K562 (cell line): Measurements from ENCODE around the gene OR2Y1. TPM values are rescaled to one million over a fixed set of nuclear protein-coding genes. Genes with fewer than 3 reads are reported as not detected.
A peak's percentile ranks its signal among the peaks of the same experiment; 100 is the strongest.

Experiments used
- ELF4 ChIP-seq: fragments of 450-650 bp; formaldehyde crosslinking; IDR thresholded peaks from 2 replicates; pipeline ENCODE4 v1.4.0; 2022; ENCODE audit warnings: missing genetic modification characterization
- FOXP1 ChIP-seq: sonication (generic); formaldehyde crosslinking; IDR thresholded peaks from 2 replicates; pipeline ENCODE4 v1.8.0; 2022; ENCODE audit warnings: mild to moderate bottlenecking, missing genetic modification reagents
- NBN ChIP-seq: fragments of 450-650 bp; IDR thresholded peaks from 2 replicates; pipeline ENCODE4 v1.6.1; 2016; ENCODE audit warnings: low read depth, mild to moderate bottlenecking
- RBM34 ChIP-seq: fragments of 200-400 bp; formaldehyde crosslinking; IDR thresholded peaks from 2 replicates; pipeline ENCODE4 v1.6.1; 2018; ENCODE audit warnings: low read length, borderline replicate concordance; ENCODE audit not compliant: insufficient read depth
- SMC3 ChIP-seq: conservative IDR thresholded peaks from 2 replicates; pipeline ENCODE4 v1.6.1; 2011; ENCODE audit warnings: low read depth, low read length, improper control_type of control experiment; ENCODE audit not compliant: insufficient read depth
- SREBF2 ChIP-seq: sonication (generic); formaldehyde crosslinking; IDR thresholded peaks from 2 replicates; pipeline ENCODE4 v1.4.0; 2020; ENCODE audit warnings: mild to moderate bottlenecking, missing genetic modification reagents
- ZFPM2 ChIP-seq: fragments of 250-450 bp; sonication (Bioruptor Pico); IDR thresholded peaks from 2 replicates; pipeline ENCODE4 v1.5.1; 2022; ENCODE audit warnings: mild to moderate bottlenecking
- polyA plus RNA-seq, 8 experiments: library from polyadenylated mRNA; depleted of rRNA in 4 of 8; stranded (reverse) in 5 of 8; unstranded in 3 of 8; fragments of >200 nt; fragmentation: Nextera tagmentation in 2 of 8; fragmentation: Illumina TruSeq in 1 of 8; extraction: Ambion mirVana in 2 of 8; extraction: Trizol in 1 of 8; gene quantifications; 2 replicates each; pipeline versions ENCODE4 v1.2.1 to v1.2.3, GENCODE V29; 2011 to 2014; ENCODE audit warnings: inconsistent platforms in 1 of 8, missing spikeins in 1 of 8
- total RNA-seq, 7 experiments: library from RNA; depleted of rRNA in 6 of 7; stranded (reverse); fragments of >200 nt in 6 of 7; fragmentation: Illumina TruSeq in 2 of 7; extraction: Trizol in 2 of 7; gene quantifications; 2 replicates each; pipeline versions ENCODE4 v1.2.1 to v1.2.3, GENCODE V29; 2011 to 2021; ENCODE audit warnings: low replicate concordance in 1 of 7
- TF ChIP-seq, protein P1 (sequence below): IDR thresholded peaks from 3 replicates; pipeline ENCODE4 v1.6.1; 2011; ENCODE audit warnings: borderline replicate concordance, mild to moderate bottlenecking; ENCODE audit not compliant: insufficient read length, insufficient read depth
- TF ChIP-seq, protein P2 (sequence below): fragments of 250-450 bp; sonication (Bioruptor Pico); IDR thresholded peaks from 2 replicates; pipeline ENCODE4 v1.4.0; 2020; ENCODE audit warnings: mild to moderate bottlenecking, moderate library complexity
- TF ChIP-seq, protein P3 (sequence below): fragments of 450-650 bp; formaldehyde crosslinking; IDR thresholded peaks from 2 replicates; pipeline ENCODE4 v1.4.0; 2020; ENCODE audit warnings: mild to moderate bottlenecking, moderate library complexity
- TF ChIP-seq, protein P4 (sequence below): fragments of 250-450 bp; sonication (Bioruptor Pico); IDR thresholded peaks from 2 replicates; pipeline ENCODE4 v1.8.0; 2022; ENCODE audit warnings: inconsistent platforms
- TF ChIP-seq, protein P5 (sequence below), 2 experiments: fragments of 450-650 bp; formaldehyde crosslinking in 1 of 2; IDR thresholded peaks; 2 replicates each; pipeline versions ENCODE4 v1.4.0 to v1.6.1; 2014 to 2020; ENCODE audit warnings: mild to moderate bottlenecking in 2 of 2, borderline replicate concordance in 1 of 2, low read depth in 1 of 2

OR2Y1 gene
- total and polyA plus RNA-seq, 9 of the 15 experiments (the other 6 are each of a cell fraction or from before 2014, with no cell fraction given), result not detected

DNA sequence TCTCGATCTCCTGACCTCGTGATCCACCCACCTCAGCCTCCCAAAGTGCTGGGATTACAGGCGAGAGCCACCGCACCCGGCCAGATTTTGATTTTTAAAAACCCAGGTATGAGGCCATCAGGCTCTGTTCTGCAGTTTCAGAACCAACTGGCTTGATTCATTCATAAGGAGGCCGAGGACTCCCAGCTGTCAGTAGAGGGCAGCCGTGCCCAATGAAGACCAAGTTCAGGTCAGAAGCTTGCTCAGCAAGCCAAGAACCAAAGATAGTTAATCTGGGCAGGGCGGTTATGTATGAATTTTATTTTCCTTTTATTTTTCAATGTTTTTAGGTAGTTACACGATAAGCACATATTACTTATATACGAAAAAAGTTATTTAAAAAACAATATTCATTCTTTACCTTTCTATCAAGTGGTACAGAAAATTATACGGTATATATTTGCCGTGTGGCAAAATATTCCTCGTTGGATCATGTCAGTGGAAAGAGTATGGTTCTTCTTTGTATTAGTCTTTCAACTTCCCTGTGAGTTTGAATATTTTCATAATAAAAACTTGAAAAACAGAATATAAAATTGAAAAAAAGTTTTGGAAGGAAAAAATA is 44.7 kb upstream of the OR2Y1 start (continued):
- TF ChIP-seq, protein P1, sequence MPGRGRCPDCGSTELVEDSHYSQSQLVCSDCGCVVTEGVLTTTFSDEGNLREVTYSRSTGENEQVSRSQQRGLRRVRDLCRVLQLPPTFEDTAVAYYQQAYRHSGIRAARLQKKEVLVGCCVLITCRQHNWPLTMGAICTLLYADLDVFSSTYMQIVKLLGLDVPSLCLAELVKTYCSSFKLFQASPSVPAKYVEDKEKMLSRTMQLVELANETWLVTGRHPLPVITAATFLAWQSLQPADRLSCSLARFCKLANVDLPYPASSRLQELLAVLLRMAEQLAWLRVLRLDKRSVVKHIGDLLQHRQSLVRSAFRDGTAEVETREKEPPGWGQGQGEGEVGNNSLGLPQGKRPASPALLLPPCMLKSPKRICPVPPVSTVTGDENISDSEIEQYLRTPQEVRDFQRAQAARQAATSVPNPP, result no peak
- TF ChIP-seq ZFPM2 (CRISPR knock-in tag), result no peak
- no peak for TF ChIP-seq FOXP1 (CRISPR knock-in tag)
- no peak for TF ChIP-seq ELF4
- peak; percentile 54 for TF ChIP-seq SMC3
- TF ChIP-seq, protein P2, sequence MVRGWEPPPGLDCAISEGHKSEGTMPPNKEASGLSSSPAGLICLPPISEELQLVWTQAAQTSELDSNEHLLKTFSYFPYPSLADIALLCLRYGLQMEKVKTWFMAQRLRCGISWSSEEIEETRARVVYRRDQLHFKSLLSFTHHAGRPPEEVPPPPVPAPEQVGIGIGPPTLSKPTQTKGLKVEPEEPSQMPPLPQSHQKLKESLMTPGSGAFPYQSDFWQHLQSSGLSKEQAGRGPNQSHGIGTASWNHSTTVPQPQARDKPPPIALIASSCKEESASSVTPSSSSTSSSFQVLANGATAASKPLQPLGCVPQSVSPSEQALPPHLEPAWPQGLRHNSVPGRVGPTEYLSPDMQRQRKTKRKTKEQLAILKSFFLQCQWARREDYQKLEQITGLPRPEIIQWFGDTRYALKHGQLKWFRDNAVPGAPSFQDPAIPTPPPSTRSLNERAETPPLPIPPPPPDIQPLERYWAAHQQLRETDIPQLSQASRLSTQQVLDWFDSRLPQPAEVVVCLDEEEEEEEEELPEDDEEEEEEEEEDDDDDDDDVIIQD (CRISPR knock-in tag), result no peak
- no peak for TF ChIP-seq SREBF2 (CRISPR knock-in tag)
- TF ChIP-seq NBN, result no peak
- TF ChIP-seq, protein P3, sequence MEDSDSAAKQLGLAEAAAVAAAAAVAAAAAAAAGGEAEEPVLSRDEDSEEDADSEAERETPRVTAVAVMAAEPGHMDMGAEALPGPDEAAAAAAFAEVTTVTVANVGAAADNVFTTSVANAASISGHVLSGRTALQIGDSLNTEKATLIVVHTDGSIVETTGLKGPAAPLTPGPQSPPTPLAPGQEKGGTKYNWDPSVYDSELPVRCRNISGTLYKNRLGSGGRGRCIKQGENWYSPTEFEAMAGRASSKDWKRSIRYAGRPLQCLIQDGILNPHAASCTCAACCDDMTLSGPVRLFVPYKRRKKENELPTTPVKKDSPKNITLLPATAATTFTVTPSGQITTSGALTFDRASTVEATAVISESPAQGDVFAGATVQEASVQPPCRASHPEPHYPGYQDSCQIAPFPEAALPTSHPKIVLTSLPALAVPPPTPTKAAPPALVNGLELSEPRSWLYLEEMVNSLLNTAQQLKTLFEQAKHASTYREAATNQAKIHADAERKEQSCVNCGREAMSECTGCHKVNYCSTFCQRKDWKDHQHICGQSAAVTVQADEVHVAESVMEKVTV, result peak; percentile 74
- TF ChIP-seq RBM34, result no peak
- TF ChIP-seq, protein P4, sequence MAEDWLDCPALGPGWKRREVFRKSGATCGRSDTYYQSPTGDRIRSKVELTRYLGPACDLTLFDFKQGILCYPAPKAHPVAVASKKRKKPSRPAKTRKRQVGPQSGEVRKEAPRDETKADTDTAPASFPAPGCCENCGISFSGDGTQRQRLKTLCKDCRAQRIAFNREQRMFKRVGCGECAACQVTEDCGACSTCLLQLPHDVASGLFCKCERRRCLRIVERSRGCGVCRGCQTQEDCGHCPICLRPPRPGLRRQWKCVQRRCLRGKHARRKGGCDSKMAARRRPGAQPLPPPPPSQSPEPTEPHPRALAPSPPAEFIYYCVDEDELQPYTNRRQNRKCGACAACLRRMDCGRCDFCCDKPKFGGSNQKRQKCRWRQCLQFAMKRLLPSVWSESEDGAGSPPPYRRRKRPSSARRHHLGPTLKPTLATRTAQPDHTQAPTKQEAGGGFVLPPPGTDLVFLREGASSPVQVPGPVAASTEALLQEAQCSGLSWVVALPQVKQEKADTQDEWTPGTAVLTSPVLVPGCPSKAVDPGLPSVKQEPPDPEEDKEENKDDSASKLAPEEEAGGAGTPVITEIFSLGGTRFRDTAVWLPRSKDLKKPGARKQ (CRISPR knock-in tag), result no peak
- TF ChIP-seq, protein P5, sequence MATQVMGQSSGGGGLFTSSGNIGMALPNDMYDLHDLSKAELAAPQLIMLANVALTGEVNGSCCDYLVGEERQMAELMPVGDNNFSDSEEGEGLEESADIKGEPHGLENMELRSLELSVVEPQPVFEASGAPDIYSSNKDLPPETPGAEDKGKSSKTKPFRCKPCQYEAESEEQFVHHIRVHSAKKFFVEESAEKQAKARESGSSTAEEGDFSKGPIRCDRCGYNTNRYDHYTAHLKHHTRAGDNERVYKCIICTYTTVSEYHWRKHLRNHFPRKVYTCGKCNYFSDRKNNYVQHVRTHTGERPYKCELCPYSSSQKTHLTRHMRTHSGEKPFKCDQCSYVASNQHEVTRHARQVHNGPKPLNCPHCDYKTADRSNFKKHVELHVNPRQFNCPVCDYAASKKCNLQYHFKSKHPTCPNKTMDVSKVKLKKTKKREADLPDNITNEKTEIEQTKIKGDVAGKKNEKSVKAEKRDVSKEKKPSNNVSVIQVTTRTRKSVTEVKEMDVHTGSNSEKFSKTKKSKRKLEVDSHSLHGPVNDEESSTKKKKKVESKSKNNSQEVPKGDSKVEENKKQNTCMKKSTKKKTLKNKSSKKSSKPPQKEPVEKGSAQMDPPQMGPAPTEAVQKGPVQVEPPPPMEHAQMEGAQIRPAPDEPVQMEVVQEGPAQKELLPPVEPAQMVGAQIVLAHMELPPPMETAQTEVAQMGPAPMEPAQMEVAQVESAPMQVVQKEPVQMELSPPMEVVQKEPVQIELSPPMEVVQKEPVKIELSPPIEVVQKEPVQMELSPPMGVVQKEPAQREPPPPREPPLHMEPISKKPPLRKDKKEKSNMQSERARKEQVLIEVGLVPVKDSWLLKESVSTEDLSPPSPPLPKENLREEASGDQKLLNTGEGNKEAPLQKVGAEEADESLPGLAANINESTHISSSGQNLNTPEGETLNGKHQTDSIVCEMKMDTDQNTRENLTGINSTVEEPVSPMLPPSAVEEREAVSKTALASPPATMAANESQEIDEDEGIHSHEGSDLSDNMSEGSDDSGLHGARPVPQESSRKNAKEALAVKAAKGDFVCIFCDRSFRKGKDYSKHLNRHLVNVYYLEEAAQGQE (IDR thresholded peaks at IDR 0.05; ENCODE audit: borderline replicate concordance), result peak; percentile 72; the same call in 1 of the 2 replicates
- TF ChIP-seq, protein P5 (CRISPR knock-in tag; IDR thresholded peaks at IDR 0.05; ENCODE audit: low read depth), result no peak
